Chondrocyte (in vitro differentiated cells): ENCODE measurements around the gene PBX1. TPM values are rescaled to one million over a fixed set of nuclear protein-coding genes. Genes with fewer than 3 reads are reported as not detected.
A peak's percentile ranks its signal among the peaks of the same experiment; 100 is the strongest.

Experiments
- DNase-seq: peaks from one replicate; pipeline ENCODE4 v3.0.0; 2021; ENCODE audit warnings: mixed read lengths, low spot score
- H3K27ac Mint-ChIP-seq: one replicate; pipeline ENCODE4 v1.8.0; 2021; ENCODE audit warnings: mild to moderate bottlenecking, moderate library complexity, mixed read lengths; ENCODE audit not compliant: unreplicated experiment
- H3K27me3 Mint-ChIP-seq: 2 replicates; pipeline ENCODE4 v1.8.0; 2021; ENCODE audit warnings: low read depth, mixed read lengths
- H3K36me3 Mint-ChIP-seq: 2 replicates; pipeline ENCODE4 v1.8.0; 2021; ENCODE audit warnings: low read depth, mixed read lengths
- H3K4me1 Mint-ChIP-seq: 2 replicates; pipeline ENCODE4 v1.8.0; 2021; ENCODE audit warnings: low read depth, mild to moderate bottlenecking, mixed read lengths
- H3K4me3 Mint-ChIP-seq: one replicate; pipeline ENCODE4 v1.8.0; 2021; ENCODE audit warnings: mild to moderate bottlenecking, moderate library complexity, mixed read lengths; ENCODE audit not compliant: unreplicated experiment
- H3K9me3 Mint-ChIP-seq: 2 replicates; pipeline ENCODE4 v1.8.0; 2021; ENCODE audit warnings: low read depth, mixed read lengths
- CTCF ChIP-seq: fragments of 200-600 bp; sonication (generic); IDR thresholded peaks from 2 replicates; pipeline ENCODE4 v1.5.0; 2021; ENCODE audit warnings: antibody characterized with exemption, mild to moderate bottlenecking, moderate library complexity
- total RNA-seq: library from RNA; stranded (reverse); gene quantifications from 3 replicates; pipeline ENCODE4 v1.2.1, GENCODE V29; 2021

PBX1 gene
- total RNA-seq, 1 donor from 2014 or later, result 23.0 TPM

DNA sequence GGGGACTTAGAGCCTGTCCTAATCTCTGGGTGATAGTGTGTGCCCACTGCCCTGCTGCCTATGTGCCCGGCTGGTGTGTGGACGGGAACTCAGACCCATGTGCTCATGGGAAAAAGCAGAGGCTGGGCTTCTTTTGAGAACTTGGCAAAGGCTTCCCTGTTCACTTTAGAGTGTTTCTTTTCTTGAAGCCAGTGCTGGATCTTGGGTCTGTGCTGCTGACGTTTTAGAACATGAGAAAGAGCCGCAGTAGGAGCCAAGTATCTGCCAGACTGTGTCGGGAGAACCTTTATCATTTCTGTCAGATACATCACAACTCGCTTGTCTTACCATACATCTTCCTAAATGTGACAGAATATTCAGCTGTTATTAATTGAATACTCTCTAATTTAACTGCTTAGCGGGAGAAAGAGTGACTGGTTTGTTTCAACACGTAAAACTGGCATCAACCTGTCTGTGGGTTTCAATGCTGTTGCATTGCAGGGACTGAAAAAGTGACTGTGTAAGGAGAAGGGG is 195.2 kb downstream of the PBX1 start:
- H3K27ac Mint-ChIP-seq, result peak overlapping the region; percentile 38
- peaks cover 4% of the 10 kb centered on the region for H3K36me3 Mint-ChIP-seq
- peaks cover 5% of the 10 kb centered on the region for H3K9me3 Mint-ChIP-seq
- no peak for DNase-seq
- H3K4me1 Mint-ChIP-seq, result peaks cover 6% of the 10 kb centered on the region
- H3K27me3 Mint-ChIP-seq, result no peaks in the 10 kb centered on the region
- no peak for TF ChIP-seq CTCF
- H3K4me3 Mint-ChIP-seq, result no peak overlapping the region

- Mint-ChIP-seq H3K4me3 (no peak overlapping the region), H3K4me1 (peaks cover 9% of the 10 kb centered on the region), H3K27me3 (no peaks in the 10 kb centered on the region), H3K36me3 (peaks cover 4% of the 10 kb centered on the region), H3K27ac (no peak overlapping the region), H3K9me3 (peaks cover 5% of the 10 kb centered on the region)
- no peak for DNase-seq
- no peak for TF ChIP-seq CTCF
These were observed 196.7 kb downstream of the PBX1 start for GRCh38 chr1:164755690-164756089.

- peaks cover 5% of the 10 kb centered on the region for H3K9me3 Mint-ChIP-seq
- peaks cover 4% of the 10 kb centered on the region for H3K36me3 Mint-ChIP-seq
- TF ChIP-seq CTCF, result no peak
- H3K4me1 Mint-ChIP-seq, result peaks cover 12% of the 10 kb centered on the region
- H3K27me3 Mint-ChIP-seq, result no peaks in the 10 kb centered on the region
- H3K4me3 Mint-ChIP-seq, result no peak overlapping the region
- no peak for DNase-seq
- H3K27ac Mint-ChIP-seq, result no peak overlapping the region
These were observed 197.8 kb downstream of the PBX1 start for GRCh38 chr1:164756741-164757140.

- Mint-ChIP-seq H3K27me3 (no peaks in the 10 kb centered on the region), H3K4me3 (no peak overlapping the region), H3K4me1 (peaks cover 12% of the 10 kb centered on the region), H3K9me3 (peaks cover 5% of the 10 kb centered on the region), H3K36me3 (peaks cover 4% of the 10 kb centered on the region), H3K27ac (no peak overlapping the region)
- no peak for TF ChIP-seq CTCF
- no peak for DNase-seq
These were observed 198.6 kb downstream of the PBX1 start for GRCh38 chr1:164757625-164758024.

GRCh38 chr1:164759144-164759920 is 200.3 kb downstream of the PBX1 start:
- peaks cover 5% of the 10 kb centered on the region for H3K9me3 Mint-ChIP-seq
- TF ChIP-seq CTCF, result no peak
- H3K4me1 Mint-ChIP-seq, result peaks cover 14% of the 10 kb centered on the region
- H3K4me3 Mint-ChIP-seq, result no peak overlapping the region
- no peak for DNase-seq
- H3K27ac Mint-ChIP-seq, result no peak overlapping the region
- peaks cover 2% of the 10 kb centered on the region for H3K36me3 Mint-ChIP-seq
- H3K27me3 Mint-ChIP-seq, result no peaks in the 10 kb centered on the region
